Iris pigment epithelial cell (primary cell): ENCODE measurements around the gene UGT2A3.

Experiments
- DNase-seq: peaks from one replicate; pipeline ENCODE4 v3.0.0-alpha.2; 2011; ENCODE audit warnings: low read depth

UGT2A3 gene

GRCh38 chr4:68912807-68913206, 38.8 kb downstream of the UGT2A3 start:
- DNase-seq, result no peak

DNA sequence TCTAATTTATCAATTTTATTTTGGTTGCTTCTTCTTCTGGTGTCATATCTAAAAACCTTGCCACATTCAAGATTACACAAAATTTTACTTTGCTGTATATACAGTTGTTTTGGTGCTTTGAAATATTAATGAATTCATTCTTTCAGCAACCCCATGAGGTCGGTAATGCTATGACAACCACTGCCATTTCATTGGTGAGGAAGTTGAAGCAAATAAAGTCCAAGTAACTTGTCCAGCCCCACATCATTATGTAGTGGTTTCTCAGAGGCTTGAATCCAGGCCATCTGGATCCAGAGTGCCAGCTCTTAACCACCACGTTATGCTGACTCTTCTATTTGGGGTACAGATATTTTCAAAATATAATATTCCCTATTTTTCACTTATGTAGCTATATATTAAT, 42.2 kb downstream of the UGT2A3 start:
- DNase-seq, result no peak

DNA sequence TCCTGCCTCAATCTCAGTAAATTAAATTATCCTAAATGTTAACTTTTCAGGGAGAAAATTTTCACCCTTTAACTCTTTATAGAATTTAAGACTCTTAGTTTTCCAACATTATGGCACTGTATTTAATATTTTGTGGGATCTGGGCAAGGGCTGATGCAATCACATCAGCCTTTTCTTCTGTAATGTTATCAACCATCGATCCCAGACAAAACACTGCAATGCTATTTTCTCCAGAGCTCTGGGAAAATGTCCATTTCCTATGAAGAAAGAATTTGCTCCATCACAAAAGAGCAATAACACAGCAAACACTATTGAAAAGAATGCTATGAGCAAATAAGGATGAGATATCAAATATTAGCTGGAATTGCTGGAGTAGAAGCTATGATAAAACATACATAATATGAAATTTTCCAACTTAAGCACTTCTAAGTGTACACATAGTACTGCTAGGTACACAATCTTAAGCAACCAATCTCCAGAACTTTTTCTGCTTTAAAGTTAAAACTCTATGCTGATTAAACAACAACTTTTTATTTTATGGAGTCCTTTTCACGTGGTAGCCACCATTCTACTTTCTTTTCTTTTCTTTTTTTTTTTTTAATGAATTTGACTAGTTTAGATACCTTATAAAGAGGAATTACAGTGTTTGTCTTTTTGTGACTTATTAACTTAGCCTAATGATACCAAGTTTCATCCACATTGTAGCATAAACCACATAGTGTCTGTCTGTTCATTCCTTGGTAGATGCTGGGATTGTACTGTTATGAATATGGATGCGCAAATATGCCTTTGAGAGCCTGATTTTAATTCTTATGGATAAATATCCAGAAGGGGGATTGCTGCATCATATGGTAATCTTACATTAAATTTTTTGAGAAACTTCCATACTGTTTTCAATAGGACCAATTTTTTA, 43.6 kb downstream of the UGT2A3 start:
- no peak for DNase-seq

- DNase-seq, result no peak
Observed at GRCh38 chr4:68907245-68907644, 44.4 kb downstream of the UGT2A3 start.

GRCh38 chr4:68906780-68907137, 44.8 kb downstream of the UGT2A3 start:
- DNase-seq, result no peak

- DNase-seq, result peak; percentile 5
Observed at GRCh38 chr4:68905939-68906779, 45.4 kb downstream of the UGT2A3 start.

DNA sequence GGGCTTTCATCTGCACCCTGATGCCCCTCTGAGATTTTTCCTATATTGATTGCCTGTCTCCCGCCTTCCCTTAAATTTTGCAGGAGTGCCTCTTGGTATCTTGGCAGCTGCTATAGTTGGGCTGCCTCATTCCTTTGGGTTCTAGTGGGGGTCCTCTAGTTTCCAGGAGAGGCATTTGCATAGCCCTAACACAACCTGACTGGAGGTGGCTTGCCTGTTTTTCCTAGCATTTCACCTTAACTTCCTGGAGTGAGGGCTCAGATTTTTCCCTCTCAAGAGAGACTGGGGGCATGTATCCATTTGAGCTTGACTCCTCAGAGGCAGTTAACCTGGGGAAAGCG, 46.0 kb downstream of the UGT2A3 start:
- no peak for DNase-seq

- DNase-seq, result no peak
Observed at GRCh38 chr4:68904786-68905185, 46.8 kb downstream of the UGT2A3 start.

- DNase-seq, result no peak
Observed at GRCh38 chr4:68896749-68897148, 54.9 kb downstream of the UGT2A3 start.

DNA sequence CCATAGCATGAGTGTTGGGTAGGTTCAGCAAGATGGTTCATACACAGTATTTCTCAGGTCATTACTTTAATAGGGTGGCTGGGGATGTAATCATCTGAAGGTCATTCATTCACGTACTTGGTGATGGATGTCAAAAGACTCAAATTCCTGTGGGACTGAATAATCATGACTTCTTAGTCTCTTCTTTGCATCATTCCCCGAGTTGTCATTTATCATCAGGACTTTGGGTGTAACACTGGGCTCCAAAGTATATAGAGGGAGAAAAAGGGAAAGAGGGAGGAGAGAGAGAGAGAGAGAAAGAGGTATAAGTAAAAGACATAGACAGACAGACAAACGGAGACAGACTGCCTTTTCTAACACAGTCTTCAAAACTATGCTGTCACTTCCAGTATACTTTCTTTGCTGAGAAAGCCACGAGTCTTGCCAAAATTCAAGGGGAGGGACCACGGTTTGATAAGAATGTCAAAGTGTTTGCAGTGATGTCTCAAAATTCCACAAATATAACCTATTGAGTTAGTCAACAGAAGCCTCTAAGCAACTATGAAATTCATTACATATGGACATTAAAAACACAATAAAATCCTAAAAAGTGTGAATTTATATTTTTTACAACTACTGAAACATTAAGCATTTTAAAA, 55.9 kb downstream of the UGT2A3 start:
- no peak for DNase-seq

DNA sequence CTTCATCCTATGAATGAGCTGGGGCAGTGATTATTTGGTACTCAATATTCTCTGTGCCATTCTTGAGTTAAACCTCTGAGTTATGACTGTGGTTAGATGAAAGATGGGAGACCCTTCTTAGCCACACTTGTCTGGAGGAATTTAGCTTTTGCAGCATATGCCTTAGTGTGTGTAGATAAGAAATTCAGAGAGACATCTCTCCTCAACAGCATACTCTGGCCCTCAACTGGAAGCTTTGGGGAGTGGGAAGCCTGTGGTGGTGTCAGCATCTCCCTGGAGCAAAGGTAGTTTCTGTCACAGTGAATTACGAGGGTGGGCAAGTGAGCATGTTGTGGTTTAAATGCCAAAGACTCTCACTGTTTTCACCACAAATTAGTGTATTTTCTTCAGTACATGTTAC, 58.7 kb downstream of the UGT2A3 start:
- no peak for DNase-seq

DNA sequence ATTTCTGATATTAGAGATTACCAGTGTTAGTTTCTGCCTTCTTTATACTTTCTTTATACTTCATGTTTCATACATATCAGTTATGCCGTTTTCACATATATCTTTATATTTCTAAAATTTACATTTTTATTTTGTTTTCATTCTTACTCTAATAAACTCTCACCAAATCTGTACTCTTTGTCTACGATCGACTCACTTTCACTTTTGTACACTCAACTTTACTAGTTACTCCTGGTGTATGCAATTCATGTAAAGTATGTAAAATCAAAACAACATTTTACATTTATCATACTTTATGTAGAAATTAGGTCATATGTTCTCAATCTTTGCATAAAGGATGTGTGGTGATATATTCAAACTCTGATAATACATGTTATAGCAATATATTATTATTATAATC, 59.9 kb downstream of the UGT2A3 start:
- DNase-seq, result no peak

DNA sequence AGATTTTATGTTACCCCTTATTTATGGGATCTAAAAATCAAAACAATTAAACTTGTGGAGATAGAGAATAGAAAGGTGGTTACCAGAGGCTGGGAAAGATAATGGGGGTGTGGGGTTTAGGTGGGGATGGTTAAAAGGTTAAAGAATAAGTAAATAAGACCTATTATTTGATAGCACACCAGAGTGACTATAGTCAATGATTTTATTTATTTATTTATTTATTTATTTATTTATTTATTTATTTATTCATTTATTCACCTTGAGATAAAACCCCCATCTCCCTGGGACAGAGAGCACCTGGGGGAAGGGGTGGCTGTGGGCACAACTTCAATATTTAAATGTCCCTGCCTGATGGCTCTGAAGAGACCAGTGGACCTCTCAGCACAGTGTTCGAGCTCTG, 66.1 kb downstream of the UGT2A3 start:
- DNase-seq, result no peak

DNA sequence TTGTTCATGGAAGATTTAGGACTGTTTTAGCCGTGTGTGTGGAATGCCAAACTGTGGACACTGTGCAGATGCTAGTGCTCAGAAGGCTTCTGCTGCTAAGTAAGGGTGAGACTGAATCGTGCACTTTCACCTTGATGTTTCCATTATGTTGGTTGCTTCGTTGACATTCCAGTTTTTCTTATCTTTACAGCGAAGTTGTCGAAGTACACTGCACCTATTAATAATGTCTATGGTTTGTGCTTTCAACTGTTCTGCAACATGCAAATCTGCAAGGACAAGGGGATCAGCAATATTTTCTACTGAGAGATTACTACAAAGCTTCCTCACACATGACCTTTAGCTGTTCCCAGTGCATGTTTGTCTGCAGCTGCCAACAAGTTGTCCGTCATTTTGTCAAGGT, 67.7 kb downstream of the UGT2A3 start:
- no peak for DNase-seq
